ENCODE measurements around the gene CRMP1.

CRMP1 gene

GRCh38 chr4:5899396-5899795 is 6.5 kb upstream of the CRMP1 start:
- H3K4me3 ChIP-seq (ENCODE audit: low read depth, low read length), result no peak overlapping the region
- no peak for DNase-seq (ENCODE audit: low read depth)
- TF ChIP-seq CTCF (IDR thresholded peaks at IDR 0.05; ENCODE audit: insufficient read depth, low read depth, low read length, missing control alignments), result no peak

- no peak for TF ChIP-seq CTCF (IDR thresholded peaks at IDR 0.05; ENCODE audit: insufficient read depth, low read depth, low read length, missing control alignments)
- H3K4me3 ChIP-seq (ENCODE audit: low read depth, low read length), result no peak overlapping the region
- no peak for DNase-seq (ENCODE audit: low read depth)
Measured at GRCh38 chr4:5897674-5898073, 4.8 kb upstream of the CRMP1 start.

- H3K4me3 ChIP-seq (ENCODE audit: low read depth, low read length), result no peak overlapping the region
- no peak for DNase-seq (ENCODE audit: low read depth)
- TF ChIP-seq CTCF (IDR thresholded peaks at IDR 0.05; ENCODE audit: insufficient read depth, low read depth, low read length, missing control alignments), result no peak
Measured at GRCh38 chr4:5895287-5895686, 2.4 kb upstream of the CRMP1 start.

GRCh38 chr4:5894266-5894665 is 1.4 kb upstream of the CRMP1 start:
- no peak for DNase-seq (ENCODE audit: low read depth)
- H3K4me3 ChIP-seq (ENCODE audit: low read depth, low read length), result no peak overlapping the region
- TF ChIP-seq CTCF (IDR thresholded peaks at IDR 0.05; ENCODE audit: insufficient read depth, low read depth, low read length, missing control alignments), result no peak

GRCh38 chr4:5893591-5893990 is 705 bp upstream of the CRMP1 start:
- no peak for TF ChIP-seq CTCF (IDR thresholded peaks at IDR 0.05; ENCODE audit: insufficient read depth, low read depth, low read length, missing control alignments)
- DNase-seq (ENCODE audit: low read depth), result no peak
- H3K4me3 ChIP-seq (ENCODE audit: low read depth, low read length), result no peak overlapping the region

GRCh38 chr4:5892323-5893003 is 423 bp downstream of the CRMP1 start:
- no peak for TF ChIP-seq CTCF (IDR thresholded peaks at IDR 0.05; ENCODE audit: insufficient read depth, low read depth, low read length, missing control alignments)
- H3K4me3 ChIP-seq (ENCODE audit: low read depth, low read length), result no peak overlapping the region
- no peak for DNase-seq (ENCODE audit: low read depth)

Data from GM12865 (cell line).